Stimulated activated CD4-positive, alpha-beta T cell treated with anti-CD3 and anti-CD28 coated beads, Interleukin-4, amount 100 ng/mL, for 4 hours (primary cell): Measurements from ENCODE around the gene RARB.

Experiments used
- DNase-seq, 2 experiments: peaks; one replicate each; pipeline ENCODE4 v3.0.0-alpha.2; 2020

The RARB gene

DNA sequence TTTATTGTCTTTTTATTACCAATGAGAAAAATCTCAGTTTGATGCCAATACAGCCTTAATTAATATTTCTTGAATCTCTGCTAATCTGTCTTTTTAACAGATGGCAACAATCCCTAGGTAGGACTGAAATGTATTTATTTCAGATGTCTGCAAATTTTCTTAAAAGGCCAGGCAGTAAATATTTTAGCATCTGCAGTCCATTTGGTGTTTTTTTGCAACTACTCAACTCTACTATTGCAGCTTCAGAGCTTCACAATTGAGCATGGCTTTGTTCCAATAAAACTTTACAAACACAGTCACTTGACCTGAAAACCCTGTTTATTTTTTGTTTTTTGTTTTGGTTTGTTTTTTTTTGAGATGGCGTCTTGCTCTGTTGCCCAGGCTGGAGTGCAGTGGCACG, 82.7 kb downstream of the RARB start:
- DNase-seq, result no peak

DNA sequence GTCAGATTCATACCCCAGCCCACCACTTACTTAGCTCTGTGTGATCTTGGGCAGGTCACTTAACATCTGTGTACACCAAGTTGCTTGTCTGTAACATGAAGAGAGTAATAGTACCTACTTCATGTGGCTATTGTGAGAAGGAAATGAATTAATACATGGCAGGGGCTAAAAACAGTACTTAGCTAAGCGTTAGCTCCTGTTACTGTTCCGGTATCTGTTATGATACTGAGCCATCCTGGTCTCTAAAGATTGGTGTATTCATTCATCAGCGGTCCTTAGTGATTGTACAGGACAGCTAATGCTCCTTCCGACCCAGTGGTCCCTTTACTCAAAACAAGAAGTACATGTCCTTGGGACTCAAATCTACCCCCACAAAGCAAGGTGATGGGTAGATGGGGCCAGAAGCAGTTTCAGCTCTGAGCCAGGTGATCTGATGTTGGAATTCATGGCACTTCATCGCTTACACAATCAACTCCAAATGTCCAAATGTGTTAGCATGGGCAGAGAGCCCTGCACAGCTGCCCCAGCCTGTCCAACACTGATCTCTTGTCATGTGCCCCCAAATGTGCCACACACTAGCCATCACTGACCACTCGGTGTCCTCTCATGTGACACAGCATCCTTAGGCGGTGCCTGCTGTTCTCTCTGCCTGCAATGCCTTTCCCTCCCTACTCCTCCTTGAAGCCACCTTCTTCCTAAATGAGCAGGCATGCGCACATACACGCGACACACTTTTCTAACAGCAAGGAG, 84.1 kb downstream of the RARB start:
- no peak for DNase-seq

GRCh38 chr3:25513642-25514266, 85.7 kb downstream of the RARB start:
- DNase-seq, result no peak

- no peak for DNase-seq
Measured at GRCh38 chr3:25515171-25515570, 87.1 kb downstream of the RARB start.

DNA sequence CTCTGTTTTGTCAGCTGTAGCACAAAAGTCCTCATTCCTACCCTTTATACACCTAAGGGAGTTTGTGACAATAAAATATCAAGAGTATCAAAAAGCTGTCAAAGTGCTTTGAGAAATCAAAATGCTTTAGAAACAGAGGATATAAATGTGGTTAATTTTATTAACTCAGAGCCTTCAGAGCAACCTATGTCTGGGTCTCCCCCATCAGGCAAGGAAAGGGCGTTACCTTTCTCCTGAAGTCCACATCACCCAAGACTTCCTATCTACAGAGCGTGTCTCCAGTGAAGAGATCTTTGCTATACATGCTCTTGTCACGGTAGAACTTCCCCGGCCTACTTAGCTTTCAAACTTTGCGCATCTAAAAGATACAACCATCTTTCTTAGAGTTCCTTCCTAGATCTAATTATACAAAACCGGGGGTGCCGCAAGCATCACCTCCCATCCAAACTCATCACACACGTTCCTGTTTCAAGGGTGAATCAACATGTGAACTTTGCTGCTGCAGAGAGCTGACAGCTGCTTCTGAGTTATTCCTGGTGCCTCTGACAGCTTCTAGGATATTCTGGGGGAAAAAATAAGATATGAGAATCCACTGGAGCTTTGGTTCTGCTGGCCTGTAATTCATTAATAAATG, 93.0 kb downstream of the RARB start:
- no peak for DNase-seq

- no peak for DNase-seq
Measured at GRCh38 chr3:25527336-25527735, 99.3 kb downstream of the RARB start.

DNA sequence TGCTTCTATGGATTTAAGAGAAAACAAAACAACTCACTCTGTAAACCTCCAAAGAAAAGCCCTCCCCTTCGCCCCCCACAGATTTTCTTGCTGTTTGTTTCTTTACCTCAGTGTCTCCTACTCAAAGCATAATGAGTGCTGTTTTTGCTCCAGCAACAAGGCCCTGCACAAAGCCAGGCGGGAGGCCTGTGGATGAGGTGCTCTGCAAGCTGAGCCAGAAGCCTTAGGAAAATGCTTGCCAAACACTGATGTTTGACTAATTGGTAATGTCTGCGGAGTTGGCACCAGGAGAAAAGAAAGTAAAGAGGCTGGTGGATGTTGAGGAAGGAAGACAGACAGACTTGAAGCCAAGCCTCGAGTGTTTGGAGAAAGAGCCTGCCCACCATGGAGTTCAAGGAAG, 99.7 kb downstream of the RARB start:
- no peak for DNase-seq

- DNase-seq, result no peak
Measured at GRCh38 chr3:25531971-25532370, 103.9 kb downstream of the RARB start.

DNA sequence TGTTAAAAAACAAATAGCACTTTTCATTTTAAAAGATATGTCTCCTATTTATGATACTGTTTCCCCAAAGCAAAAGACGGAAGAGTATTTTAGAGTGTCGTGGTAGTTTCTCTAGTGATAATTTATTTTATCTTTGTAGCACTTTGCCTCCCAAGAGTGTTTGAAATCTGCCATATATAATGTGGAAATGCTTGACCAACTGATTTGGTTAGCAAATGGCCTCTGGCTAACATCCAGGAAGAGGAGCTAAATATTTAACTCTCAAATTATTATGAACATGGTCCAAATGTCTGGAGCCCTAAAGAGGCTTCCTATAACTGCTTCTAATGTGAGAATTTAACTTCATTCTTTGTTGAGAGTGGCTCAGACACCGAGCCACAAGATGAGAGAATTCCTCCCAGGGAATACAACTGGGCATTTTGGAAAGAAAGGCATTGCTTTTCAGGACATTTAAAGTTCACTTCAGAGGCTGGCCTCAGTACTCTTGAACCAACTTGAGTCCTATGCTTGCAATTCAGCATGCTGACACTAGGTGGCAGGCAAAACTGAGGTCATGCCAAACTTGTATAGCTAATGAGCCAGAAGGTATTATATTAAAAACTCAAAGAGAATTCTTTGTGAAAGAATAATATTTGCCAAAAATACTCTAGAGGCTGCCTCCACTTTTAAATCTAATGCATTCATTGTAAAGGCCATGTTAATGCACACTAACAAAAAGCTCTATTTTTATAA, 104.5 kb downstream of the RARB start:
- DNase-seq, result no peak

DNA sequence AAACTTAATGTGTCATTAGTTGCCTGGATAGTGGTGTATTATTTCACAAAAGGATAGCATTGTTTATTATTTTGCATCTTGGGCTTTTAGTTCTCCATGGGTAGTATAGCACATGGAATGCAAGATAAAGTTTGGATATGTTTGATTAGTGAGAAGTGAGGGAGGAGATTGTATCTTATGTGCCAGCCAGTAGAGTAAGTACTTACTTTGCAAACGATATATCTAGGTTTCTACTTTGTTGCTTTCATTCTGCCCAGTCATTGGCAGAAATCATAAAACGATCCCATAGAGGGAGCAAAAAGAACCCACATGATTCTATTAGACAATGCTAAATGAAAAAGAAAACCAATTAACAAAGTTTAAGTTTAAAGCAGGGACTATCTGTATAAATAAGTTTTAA, 105.3 kb downstream of the RARB start:
- no peak for DNase-seq

GRCh38 chr3:25534007-25534406, 105.9 kb downstream of the RARB start:
- DNase-seq, result no peak

DNA sequence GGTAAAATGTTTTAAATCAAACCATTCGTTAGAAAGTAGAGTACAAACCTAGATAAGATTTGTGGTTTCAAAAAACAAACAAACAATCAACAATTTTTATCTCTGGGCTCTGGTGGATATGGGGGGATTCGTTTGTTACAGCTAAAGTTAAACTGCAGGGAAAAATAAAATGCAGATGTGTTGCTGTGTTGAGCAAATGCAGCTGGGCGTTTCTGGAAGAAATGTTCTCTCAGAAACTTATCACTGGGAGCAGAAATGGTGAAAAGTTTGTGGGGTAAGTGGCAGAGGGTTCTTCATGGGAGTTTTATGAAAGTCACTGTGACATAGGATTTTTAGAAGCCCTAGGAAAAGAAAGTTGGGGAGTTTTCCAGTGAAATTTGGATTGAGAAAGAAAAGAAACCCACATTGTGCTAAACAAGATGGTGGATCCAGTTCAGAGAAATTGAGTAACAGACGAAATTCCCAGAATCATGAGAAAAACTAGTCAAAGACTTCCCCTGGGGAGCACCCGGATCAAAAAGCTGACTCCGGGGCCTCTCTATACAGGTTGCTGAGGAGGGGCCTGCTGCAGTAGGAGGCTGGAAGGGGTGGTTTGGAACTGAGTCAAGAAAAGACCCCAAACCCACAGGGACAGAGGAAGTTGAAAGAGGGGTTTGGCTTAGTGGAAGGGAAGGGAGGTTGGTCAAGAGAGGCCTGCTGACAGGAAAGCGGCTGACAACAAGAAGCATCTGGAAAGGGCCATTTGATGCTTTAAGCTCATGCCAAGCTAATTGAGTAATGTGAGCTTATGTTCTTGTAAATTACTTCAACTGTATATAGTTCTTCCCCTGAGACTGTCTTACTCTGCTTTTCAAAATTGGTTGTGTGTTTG, 108.7 kb downstream of the RARB start:
- no peak for DNase-seq

GRCh38 chr3:25537516-25537915, 109.5 kb downstream of the RARB start:
- DNase-seq, result no peak

DNA sequence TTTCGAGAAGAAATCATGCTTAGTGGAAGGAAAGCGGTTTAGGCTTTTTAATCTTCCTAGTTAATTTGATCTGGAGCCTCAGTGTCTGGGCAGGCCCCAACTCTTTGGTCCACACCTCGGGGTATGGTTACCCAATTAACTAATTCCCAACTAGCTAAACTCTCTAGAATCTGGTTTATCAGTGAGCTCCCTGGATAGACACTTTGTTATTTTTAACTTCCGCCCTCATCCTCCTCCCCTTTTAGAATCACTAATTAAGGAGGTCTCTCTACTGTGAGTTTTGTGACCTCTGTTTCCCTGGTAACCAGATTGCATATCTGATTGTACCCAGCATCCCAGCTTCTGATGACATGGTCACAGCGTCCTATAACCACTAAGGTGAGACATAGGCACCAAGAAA, 112.2 kb downstream of the RARB start:
- no peak for DNase-seq

DNA sequence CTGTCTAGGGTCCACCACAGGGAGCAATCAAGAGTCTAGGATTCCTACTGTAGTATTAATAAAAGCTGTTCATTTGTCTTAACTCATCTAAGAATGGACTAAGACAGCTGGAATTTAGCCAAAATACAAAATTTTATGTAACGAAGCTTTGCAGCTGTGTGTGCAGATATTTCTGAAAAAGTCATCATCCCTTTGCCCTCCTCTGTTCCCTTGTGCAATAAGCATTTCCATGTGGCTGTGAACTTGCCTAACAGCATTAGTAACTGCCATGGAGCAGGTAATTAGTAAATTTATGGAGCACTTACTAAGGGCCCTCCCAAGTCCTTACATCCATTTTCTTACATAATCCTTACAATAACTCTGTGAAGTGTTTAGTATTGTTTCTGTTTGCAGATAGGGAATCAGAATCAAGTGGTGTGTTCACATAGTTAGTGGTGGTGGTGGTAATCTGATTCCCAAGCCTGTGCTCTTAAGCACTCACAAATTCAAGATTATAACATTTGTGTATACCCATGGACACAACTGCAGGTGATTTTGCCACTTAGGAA, 114.5 kb downstream of the RARB start:
- no peak for DNase-seq

DNA sequence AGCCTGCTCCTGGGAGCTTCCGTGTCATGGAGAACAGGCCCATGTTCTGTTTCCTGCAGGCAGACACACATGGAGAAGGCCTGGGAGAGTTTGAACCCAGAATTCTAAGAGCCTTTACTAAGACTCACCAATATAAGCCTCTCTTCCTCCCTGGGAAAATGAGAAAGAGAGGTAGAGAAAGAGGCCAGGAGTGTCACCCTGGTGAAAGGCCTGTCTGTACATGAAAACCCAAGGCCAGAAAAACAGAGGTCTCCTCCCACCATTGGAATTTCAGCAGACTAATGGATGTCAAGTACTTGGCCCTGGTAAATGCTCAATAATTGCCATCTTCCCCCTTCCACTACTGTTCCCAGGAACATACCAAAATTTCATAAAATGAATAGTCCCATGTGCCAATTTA, 119.0 kb downstream of the RARB start:
- no peak for DNase-seq

DNA sequence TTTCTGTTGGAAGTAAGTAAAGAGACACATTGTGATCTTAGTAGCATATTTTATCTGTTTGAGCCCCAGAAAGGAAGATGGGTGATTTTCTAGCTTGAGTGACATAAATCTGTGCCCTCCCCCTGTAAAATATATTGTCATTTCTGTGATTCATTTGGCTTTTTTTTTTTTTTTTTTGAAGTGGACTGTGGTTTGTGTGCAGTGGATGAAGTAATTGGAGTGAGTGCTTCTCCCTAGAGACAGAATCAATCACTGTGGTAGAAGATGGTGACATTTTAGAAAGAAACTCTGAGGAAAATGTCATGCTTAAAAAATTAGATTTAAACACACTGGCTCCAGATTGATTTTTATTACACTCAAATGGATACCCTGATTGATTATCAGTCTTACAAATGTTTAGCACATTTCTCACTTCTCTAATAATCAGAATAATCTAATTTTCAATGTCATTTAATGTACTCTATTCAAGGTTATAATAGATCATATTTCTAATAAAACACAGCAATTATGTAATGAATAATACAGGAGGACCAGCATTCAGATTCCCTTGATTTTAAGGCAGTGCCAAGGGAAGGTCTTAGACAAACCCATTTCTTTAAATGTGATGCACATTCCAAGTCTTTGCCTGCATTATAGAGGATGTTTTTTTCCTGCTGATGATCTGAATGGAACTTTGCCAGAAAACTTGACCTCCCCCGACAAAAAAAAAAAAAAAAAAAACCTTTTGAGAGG, 120.0 kb downstream of the RARB start:
- no peak for DNase-seq

DNA sequence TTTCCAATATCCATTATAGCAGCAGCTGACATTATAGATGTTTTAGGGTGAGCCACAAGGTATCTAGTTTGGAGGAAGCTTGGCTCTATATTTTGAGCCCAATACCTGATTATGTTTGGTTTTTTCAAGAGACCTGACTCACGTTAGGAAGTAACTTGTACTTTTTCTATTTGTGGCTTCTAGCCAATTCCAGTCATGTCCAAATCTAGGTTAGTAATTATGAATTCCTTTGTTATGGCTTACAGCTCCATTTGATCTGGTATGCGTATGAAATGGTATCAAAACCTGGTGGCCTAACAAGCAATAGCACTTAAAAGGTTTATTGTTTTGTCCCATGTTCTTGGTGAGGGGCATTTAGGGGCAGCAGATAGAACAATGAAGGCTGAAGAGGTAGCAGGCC, 120.8 kb downstream of the RARB start:
- no peak for DNase-seq

GRCh38 chr3:25552251-25552650, 124.2 kb downstream of the RARB start:
- DNase-seq, result no peak

DNA sequence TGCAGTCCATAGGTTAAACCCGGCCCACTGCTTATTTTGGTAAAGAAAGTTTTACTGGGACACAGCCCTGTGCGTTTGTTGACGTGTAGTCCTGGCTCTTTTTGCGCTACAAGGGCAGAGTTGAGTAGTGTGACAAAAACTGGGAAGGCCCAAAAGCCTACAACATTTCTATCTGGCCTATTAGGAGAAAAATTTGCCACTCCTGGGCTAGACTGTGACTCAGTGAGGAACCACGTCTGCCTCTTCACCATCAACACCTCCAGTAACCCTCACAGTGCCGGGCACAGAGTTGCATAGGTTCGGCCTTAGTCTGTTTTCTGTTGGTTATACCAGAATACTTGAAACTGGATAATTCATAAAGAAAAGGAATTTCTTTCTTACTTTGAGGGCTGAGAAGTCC, 126.3 kb downstream of the RARB start:
- no peak for DNase-seq

DNA sequence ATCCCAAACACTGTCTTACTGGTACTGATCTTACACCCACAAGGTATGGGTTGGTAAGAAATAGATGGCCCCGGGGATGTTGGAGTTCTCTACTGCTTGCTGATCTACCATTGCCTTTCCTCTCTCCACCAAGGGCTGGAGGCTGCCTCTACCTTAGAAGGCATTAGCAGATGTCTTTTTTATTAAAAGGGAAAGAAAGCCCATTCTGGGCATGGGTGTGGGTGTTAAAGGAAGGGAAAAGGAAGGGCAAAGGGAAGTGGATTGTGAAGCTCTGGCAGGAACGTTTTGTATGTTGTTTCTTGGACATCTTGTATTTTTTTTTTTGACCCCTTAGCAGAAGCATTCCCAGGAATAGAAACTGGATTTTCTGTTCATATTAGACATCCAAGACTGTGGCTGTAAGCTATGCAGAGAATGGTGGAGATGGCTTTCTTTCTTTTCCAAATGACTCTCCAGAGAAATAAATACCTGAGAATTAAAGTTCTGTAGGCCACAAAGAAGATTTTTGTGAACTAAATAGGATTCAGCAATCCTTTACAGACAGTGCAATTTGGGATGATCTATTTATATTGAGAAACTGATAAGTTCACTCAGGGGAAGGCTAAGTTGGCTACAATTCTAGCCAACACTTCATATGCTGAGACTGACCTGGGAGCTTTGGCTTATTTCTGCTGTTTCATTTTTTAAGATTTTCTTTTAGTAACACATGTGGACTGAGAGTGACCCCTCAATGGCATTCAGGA, 127.8 kb downstream of the RARB start:
- no peak for DNase-seq
